GM23248 (cell line): Measurements from ENCODE around the gene CCNF. TPM values are rescaled to one million over a fixed set of nuclear protein-coding genes. Genes with fewer than 3 reads are reported as not detected.
A peak's percentile ranks its signal among the peaks of the same experiment; 100 is the strongest.

ENCODE experiments used
- DNase-seq: peaks from one replicate; pipeline ENCODE4 v3.0.0-alpha.2; 2015
- H2AFZ ChIP-seq: fragments of 200-600 bp; sonication (generic); 2 replicates; pipeline ENCODE4 v1.6.1; 2016; ENCODE audit warnings: antibody characterized with exemption
- H3F3A ChIP-seq: fragments of 200-600 bp; sonication (generic); 2 replicates; pipeline ENCODE4 v1.6.1; 2016; ENCODE audit warnings: mild to moderate bottlenecking, antibody characterized with exemption, mixed run types; ENCODE audit not compliant: insufficient read depth
- H3K27ac ChIP-seq: fragments of 200-600 bp; sonication (generic); 2 replicates; pipeline ENCODE4 v1.5.1; 2016; ENCODE audit warnings: mild to moderate bottlenecking
- H3K27me3 ChIP-seq: fragments of 200-600 bp; sonication (generic); replicated peaks from 2 replicates; pipeline ENCODE4 v1.6.1; 2016; ENCODE audit warnings: mild to moderate bottlenecking; ENCODE audit not compliant: insufficient read depth
- H3K36me3 ChIP-seq: fragments of 200-600 bp; sonication (generic); 2 replicates; pipeline ENCODE4 v1.6.1; 2016; ENCODE audit warnings: low read depth, mild to moderate bottlenecking
- H3K4me1 ChIP-seq: fragments of 200-600 bp; sonication (generic); 2 replicates; pipeline ENCODE4 v1.6.1; 2016; ENCODE audit warnings: mild to moderate bottlenecking; ENCODE audit not compliant: insufficient read depth
- H3K4me2 ChIP-seq: fragments of 200-600 bp; sonication (generic); one replicate; pipeline ENCODE4 v1.6.1; 2016; ENCODE audit warnings: mild to moderate bottlenecking; ENCODE audit not compliant: unreplicated experiment
- H3K4me3 ChIP-seq: fragments of 200-600 bp; sonication (generic); 2 replicates; pipeline ENCODE4 v1.5.1; 2016; ENCODE audit warnings: mild to moderate bottlenecking
- H3K79me2 ChIP-seq: fragments of 200-600 bp; sonication (generic); 2 replicates; pipeline ENCODE4 v1.6.1; 2016; ENCODE audit warnings: mild to moderate bottlenecking; ENCODE audit not compliant: insufficient read depth
- H3K9ac ChIP-seq: fragments of 200-600 bp; sonication (generic); 2 replicates; pipeline ENCODE4 v1.6.1; 2016; ENCODE audit warnings: mild to moderate bottlenecking
- H3K9me2 ChIP-seq: fragments of 200-600 bp; sonication (generic); 2 replicates; pipeline ENCODE4 v1.6.1; 2016; ENCODE audit warnings: mixed run types, mild to moderate bottlenecking, moderate library complexity; ENCODE audit not compliant: insufficient read depth
- H3K9me3 ChIP-seq: fragments of 200-600 bp; sonication (generic); one replicate; pipeline ENCODE4 v1.6.1; 2017; ENCODE audit warnings: low read depth
- H4K20me1 ChIP-seq: fragments of 200-600 bp; sonication (generic); 2 replicates; pipeline ENCODE4 v1.6.0; 2016; ENCODE audit not compliant: insufficient read depth
- EZH2 ChIP-seq: fragments of 200-600 bp; sonication (generic); IDR thresholded peaks from 2 replicates; pipeline ENCODE4 v1.6.1; 2018; ENCODE audit warnings: antibody characterized with exemption, mild to moderate bottlenecking; ENCODE audit not compliant: insufficient read depth, poor library complexity, severe bottlenecking
- EZH2phosphoT487 ChIP-seq: fragments of 200-600 bp; sonication (generic); IDR thresholded peaks from 2 replicates; pipeline ENCODE4 v1.6.1; 2018; ENCODE audit warnings: antibody characterized with exemption, moderate library complexity, mild to moderate bottlenecking, low read depth; ENCODE audit not compliant: insufficient read depth
- WGBS, 2 experiments: methylation state at CpG; one replicate each; pipeline ENCODE4 v1.1.6; 2015 to 2017; ENCODE audit warnings: low lambda C conversion rate in 2 of 2, low coverage in 1 of 2; ENCODE audit errors: missing lambda C conversion rate in 2 of 2; 5-methylcytosine and 5-hydroxymethylcytosine counted together
- in situ Hi-C: fragments of 300-500 bp; cut with MboI; formaldehyde crosslinking; loops from 2 replicates; pipeline ENCODE4 v1.15.0; 2020
- polyA plus RNA-seq: library from polyadenylated mRNA; unstranded; fragments of >200 nt; fragmentation: Nextera tagmentation; extraction: Ambion mirVana; gene quantifications from 2 replicates; pipeline ENCODE4 v1.2.1, GENCODE V29; 2016
- total RNA-seq: library from RNA; depleted of rRNA; stranded (reverse); fragments of >200 nt; shearing (Covaris generic); gene quantifications from 2 replicates; pipeline ENCODE4 v1.2.3, GENCODE V29; 2014

Gene CCNF
- total and polyA plus RNA-seq, 2 experiments from 2014 or later, result 9.3 to 11.5 TPM

- H2AFZ ChIP-seq, result peak overlapping the region; percentile 62
- no peaks in the 10 kb centered on the region for H3K27me3 ChIP-seq
- in situ Hi-C loops, result no loop called here
- peak overlapping the region; percentile 66 for H3K4me3 ChIP-seq
- WGBS, 2 experiments, result 1 to 2% methylated on average over 32 to 35 of the region's 38 CpGs
- H3K4me1 ChIP-seq, result no peaks in the 10 kb centered on the region
- no peaks in the 10 kb centered on the region for H3K79me2 ChIP-seq
- peak; percentile 59 for DNase-seq
- H3K27ac ChIP-seq, result no peak overlapping the region
- H4K20me1 ChIP-seq, result no peaks in the 10 kb centered on the region
- no peaks in the 10 kb centered on the region for H3K9me2 ChIP-seq
- H3K36me3 ChIP-seq, result no peaks in the 10 kb centered on the region
- peak overlapping the region; percentile 78 for H3K9ac ChIP-seq
- H3K4me2 ChIP-seq, result peak overlapping the region; percentile 77
- no peaks in the 10 kb centered on the region for H3F3A ChIP-seq
- TF ChIP-seq EZH2phosphoT487, result no peak
- no peak for TF ChIP-seq EZH2
- no peaks in the 10 kb centered on the region for H3K9me3 ChIP-seq
These were observed 39.0 kb downstream of the CCNF start for GRCh38 chr16:2468233-2468724.

GRCh38 chr16:2468725-2469398 lies 39.6 kb downstream of the CCNF start:
- Histone ChIP-seq H3K27me3 (no peaks in the 10 kb centered on the region), H3K4me2 (peak overlapping the region; percentile 77), H3K9ac (no peak overlapping the region), H3K4me1 (no peaks in the 10 kb centered on the region), H3K79me2 (no peaks in the 10 kb centered on the region), H4K20me1 (no peaks in the 10 kb centered on the region), H3K36me3 (no peaks in the 10 kb centered on the region), H3K9me2 (no peaks in the 10 kb centered on the region), H3K9me3 (no peaks in the 10 kb centered on the region), H2AFZ (no peak overlapping the region), H3K4me3 (peak overlapping the region; percentile 66; the same call in 1 of the 2 replicates), H3K27ac (no peak overlapping the region), H3F3A (no peaks in the 10 kb centered on the region)
- TF ChIP-seq EZH2 (no peak), EZH2phosphoT487 (no peak)
- no peak for DNase-seq
- in situ Hi-C loops, result no loop called here
- 46 to 67% methylated on average over 7 to 14 of the region's 14 CpGs for WGBS, 2 experiments

GRCh38 chr16:2469399-2470233 lies 40.4 kb downstream of the CCNF start:
- DNase-seq, result no peak
- H3K4me1 ChIP-seq, result no peaks in the 10 kb centered on the region
- TF ChIP-seq EZH2 (no peak), EZH2phosphoT487 (no peak)
- H3F3A ChIP-seq, result no peaks in the 10 kb centered on the region
- no peaks in the 10 kb centered on the region for H3K36me3 ChIP-seq
- no peak overlapping the region for H3K4me2 ChIP-seq
- no peaks in the 10 kb centered on the region for H3K9me2 ChIP-seq
- H3K27ac ChIP-seq, result no peak overlapping the region
- in situ Hi-C loops, result no loop called here
- H3K4me3 ChIP-seq, result no peak overlapping the region
- WGBS, 2 experiments, result 53 to 54% methylated on average over 14 to 16 of the region's 16 CpGs
- H3K27me3 ChIP-seq, result no peaks in the 10 kb centered on the region
- no peaks in the 10 kb centered on the region for H3K9me3 ChIP-seq
- H3K79me2 ChIP-seq, result no peaks in the 10 kb centered on the region
- no peak overlapping the region for H3K9ac ChIP-seq
- H2AFZ ChIP-seq, result no peak overlapping the region
- no peaks in the 10 kb centered on the region for H4K20me1 ChIP-seq

- Histone ChIP-seq H3K79me2 (no peaks in the 10 kb centered on the region), H3K9me3 (no peaks in the 10 kb centered on the region), H2AFZ (no peak overlapping the region), H3K36me3 (no peaks in the 10 kb centered on the region), H3K4me2 (no peak overlapping the region), H3K4me1 (no peaks in the 10 kb centered on the region), H3K27me3 (no peaks in the 10 kb centered on the region), H3K9me2 (no peaks in the 10 kb centered on the region), H3F3A (no peaks in the 10 kb centered on the region), H3K9ac (no peak overlapping the region), H3K27ac (no peak overlapping the region), H4K20me1 (no peaks in the 10 kb centered on the region), H3K4me3 (no peak overlapping the region)
- 64% methylated on average over 7 of the region's 7 CpGs for WGBS, 2 experiments
- no peak for DNase-seq
- no peak for TF ChIP-seq EZH2phosphoT487
- no peak for TF ChIP-seq EZH2
- in situ Hi-C loops, result no loop called here
These were observed 41.0 kb downstream of the CCNF start for GRCh38 chr16:2470234-2470601.
